Measurements from ENCODE around the gene PPARG. TPM values are rescaled to one million over a fixed set of nuclear protein-coding genes. Genes with fewer than 3 reads are reported as not detected.
"Not testable (repeated sequence)": the region's sequence is repeated elsewhere in the genome, so short reads cannot be mapped to it uniquely, and the experiment has no call there.

The PPARG gene
- total RNA-seq, 2 experiments from 2014 or later = 2.2 to 3.7 TPM

DNA sequence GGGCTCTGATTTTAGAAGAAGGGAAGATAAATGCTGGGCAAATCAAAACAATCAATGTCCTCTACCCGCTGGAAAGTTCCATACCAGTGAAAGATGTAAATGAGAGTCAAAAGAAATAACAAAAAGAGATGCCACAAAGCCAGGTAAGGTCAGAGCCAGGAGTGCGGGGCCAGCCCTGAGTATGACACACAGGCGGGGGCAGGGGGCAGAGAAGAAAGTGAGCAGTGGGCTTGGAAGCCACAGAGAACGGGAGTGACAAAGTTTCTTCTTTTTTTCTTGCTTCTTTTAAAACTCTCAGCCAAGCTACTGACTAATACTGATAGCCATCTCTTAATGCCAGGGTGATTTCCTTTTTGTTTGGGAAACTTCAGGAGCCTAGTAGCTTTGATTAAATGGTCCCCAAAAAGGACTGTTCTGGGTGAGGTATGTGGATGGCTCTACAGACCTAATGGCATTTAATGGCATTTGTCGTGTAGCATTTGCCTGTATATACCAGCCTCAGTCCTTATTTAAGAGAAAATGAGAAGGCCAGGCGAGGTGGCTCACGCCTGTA, 172.3 kb downstream of the PPARG start:
- POLR2A ChIA-PET = no interaction called here
- Mint-ChIP-seq H3K4me3 (no peak overlapping the region), H3K4me1 (peaks cover 18% of the 10 kb centered on the region), H3K27me3 (no peaks in the 10 kb centered on the region), H3K36me3 (ENCODE audit: low read depth) (no peaks in the 10 kb centered on the region), H3K9me3 (peaks cover 2% of the 10 kb centered on the region), H3K27ac (no peak overlapping the region)
- CTCF ChIA-PET = interaction anchor here (1.7 kb wide), 1 partner anchor 19 kb away, joined by 4 read pairs; no protein-coding TSS in a partner anchor
- DNase-seq = no peak

DNA sequence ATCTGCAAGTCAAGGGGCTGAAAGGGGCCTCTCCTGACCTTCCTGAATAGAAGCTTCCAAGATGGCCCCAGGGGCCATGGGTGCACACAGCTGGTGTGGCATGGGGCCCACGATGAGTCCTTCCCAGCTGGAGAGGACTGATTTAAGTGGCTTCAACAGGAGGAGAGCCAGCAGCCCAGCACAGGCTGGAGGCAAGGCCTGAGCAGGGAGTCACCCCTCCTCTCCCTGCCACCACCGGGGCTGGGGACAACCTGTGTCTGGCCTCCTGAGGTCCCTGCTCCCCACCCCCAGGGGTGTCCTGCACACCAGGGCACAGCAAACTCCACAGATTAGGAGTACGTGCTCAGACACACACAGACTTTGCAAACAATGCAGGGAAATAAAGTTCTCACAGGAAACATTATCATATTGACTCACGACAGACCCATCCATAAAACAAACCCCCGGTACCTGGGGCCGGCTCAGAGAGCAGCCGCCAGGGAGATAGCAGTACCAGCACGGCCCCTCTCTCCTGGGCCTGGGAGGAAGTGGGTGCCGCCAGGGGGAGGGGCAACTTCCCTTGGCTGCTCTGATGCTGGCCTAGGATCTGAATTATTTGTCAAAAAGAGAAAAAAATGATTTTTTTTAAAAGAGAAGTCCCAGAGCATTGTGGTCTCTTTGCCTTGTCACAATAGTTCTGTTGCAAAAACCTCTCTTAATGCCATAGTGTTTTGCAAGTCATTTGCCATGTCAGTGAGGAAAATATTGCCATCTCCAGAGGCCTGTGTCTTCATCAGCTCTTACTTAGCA, 173.5 kb downstream of the PPARG start:
- peaks cover 2% of the 10 kb centered on the region for H3K9me3 Mint-ChIP-seq
- no peak overlapping the region for H3K4me3 Mint-ChIP-seq
- H3K36me3 Mint-ChIP-seq (ENCODE audit: low read depth) = no peaks in the 10 kb centered on the region
- no peak for DNase-seq
- no peaks in the 10 kb centered on the region for H3K27me3 Mint-ChIP-seq
- peak overlapping the region; percentile 56 for H3K27ac Mint-ChIP-seq
- CTCF ChIA-PET = interaction anchor here (1.7 kb wide), 1 partner anchor 17 kb away, joined by 4 read pairs; no protein-coding TSS in a partner anchor
- peaks cover 17% of the 10 kb centered on the region for H3K4me1 Mint-ChIP-seq
- POLR2A ChIA-PET = interaction anchor here (1.0 kb wide), 1 partner anchor 17 kb away, joined by 3 read pairs; no protein-coding TSS in a partner anchor

DNA sequence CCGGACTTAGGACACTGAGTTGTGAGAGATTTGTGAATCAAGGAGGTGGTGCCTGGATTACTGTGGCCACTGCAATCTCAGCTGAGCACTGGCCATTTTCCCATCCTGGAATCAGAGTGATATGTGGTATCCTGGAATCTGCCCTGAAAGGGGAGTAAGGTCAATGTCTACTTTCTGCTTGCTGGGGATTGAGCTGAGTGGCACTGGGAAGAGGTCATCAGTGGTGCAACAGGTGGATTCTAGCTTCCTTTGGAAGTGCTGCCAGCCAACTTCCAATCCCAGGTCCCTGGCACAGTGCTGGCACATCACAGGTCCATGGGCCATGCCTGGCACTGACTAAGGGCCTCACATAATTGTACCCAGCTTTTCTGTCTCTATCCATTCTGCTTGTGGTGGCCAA, 174.8 kb downstream of the PPARG start:
- peaks cover 17% of the 10 kb centered on the region for H3K4me1 Mint-ChIP-seq
- no peak overlapping the region for H3K4me3 Mint-ChIP-seq
- ChIA-PET POLR2A (no interaction called here), CTCF (interaction anchor here (1.3 kb wide), 1 partner anchor 269 kb away, joined by 3 read pairs; no protein-coding TSS in a partner anchor)
- H3K27ac Mint-ChIP-seq = no peak overlapping the region
- no peak for DNase-seq
- H3K36me3 Mint-ChIP-seq (ENCODE audit: low read depth) = no peaks in the 10 kb centered on the region
- H3K9me3 Mint-ChIP-seq = peaks cover 2% of the 10 kb centered on the region
- H3K27me3 Mint-ChIP-seq = no peaks in the 10 kb centered on the region

DNA sequence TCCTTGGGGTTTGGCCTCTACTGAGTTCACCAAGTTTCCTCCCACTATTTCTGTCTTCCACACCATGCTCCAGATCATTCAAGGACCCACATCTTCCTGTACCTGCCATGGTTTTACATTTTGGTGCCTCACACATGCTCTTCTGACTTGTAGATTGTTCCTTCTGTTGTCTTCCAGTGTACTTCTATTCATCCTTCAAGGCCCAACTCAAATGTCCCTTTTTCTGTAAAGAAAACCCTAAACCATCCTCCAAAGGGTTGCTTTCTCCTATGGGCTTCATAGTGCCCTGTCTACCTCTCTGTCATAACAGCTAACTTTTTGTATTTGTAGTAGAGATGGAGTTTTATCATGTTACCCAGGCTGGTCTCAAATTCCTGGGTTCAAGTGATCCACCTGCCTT, 175.3 kb downstream of the PPARG start:
- H3K4me1 Mint-ChIP-seq = peaks cover 17% of the 10 kb centered on the region
- no peak overlapping the region for H3K4me3 Mint-ChIP-seq
- H3K27me3 Mint-ChIP-seq = no peaks in the 10 kb centered on the region
- no peak for DNase-seq
- no peaks in the 10 kb centered on the region for H3K36me3 Mint-ChIP-seq (ENCODE audit: low read depth)
- no peak overlapping the region for H3K27ac Mint-ChIP-seq
- H3K9me3 Mint-ChIP-seq = peaks cover under 1% of the 10 kb centered on the region
- CTCF ChIA-PET = interaction anchor here (1.3 kb wide), 1 partner anchor 270 kb away, joined by 3 read pairs; no protein-coding TSS in a partner anchor
- POLR2A ChIA-PET = no interaction called here

DNA sequence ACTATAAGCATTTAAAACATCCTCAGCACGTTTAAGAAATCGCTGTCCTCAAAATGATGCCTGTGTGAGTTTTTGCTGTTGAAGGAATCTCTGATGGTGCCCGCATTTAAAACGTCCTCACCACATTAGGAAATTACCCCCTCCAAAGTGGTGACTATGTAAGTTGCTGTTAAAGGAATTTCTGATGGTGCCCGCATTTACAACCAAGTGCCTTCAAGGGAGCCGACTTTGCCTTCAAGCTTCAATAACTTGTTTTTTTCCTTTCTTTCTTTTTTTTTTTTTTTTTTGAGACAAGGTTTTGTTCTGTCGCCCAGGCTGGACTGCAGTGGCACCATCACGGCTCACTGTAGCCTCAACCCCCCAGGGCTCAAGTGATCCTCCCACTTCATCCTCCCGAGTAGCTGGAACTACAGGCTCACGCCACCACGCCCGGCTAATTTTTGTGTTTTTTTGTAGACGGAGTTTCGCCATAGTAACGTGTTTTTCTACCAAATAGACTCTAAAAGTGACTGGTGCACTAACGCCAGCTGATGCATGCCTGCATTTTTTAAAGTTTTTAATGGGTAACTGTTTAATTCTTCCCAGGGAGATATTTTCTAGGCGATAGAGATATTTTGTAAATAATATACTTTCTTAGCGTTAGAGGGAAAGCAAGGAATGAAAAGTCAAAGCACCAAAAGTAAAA, 176.4 kb downstream of the PPARG start:
- H3K36me3 Mint-ChIP-seq (ENCODE audit: low read depth) = no peaks in the 10 kb centered on the region
- H3K27ac Mint-ChIP-seq = no peak overlapping the region
- H3K9me3 Mint-ChIP-seq = no peaks in the 10 kb centered on the region
- POLR2A ChIA-PET = no interaction called here
- CTCF ChIA-PET = no interaction called here
- H3K27me3 Mint-ChIP-seq = no peaks in the 10 kb centered on the region
- no peak overlapping the region for H3K4me3 Mint-ChIP-seq
- peaks cover 22% of the 10 kb centered on the region for H3K4me1 Mint-ChIP-seq
- DNase-seq = no peak

DNA sequence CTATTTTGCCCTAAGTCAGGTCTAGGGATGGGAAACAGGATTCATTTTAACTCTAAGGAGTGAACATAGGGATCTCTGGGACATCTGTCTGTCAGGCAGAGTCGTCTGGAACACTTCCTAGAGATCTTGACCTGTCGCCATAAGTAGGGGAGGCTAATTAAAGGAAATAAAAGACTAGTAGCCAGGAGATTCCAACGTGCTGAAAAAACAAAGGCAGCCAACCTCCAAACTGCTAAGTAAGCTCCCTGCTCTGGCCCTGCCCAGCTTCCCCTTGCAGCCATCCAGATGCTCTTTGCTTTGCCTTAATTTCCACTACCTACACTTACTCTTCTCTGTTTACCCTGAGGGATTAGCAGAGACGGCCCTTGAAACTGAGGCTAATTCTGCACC, 177.0 kb downstream of the PPARG start:
- no peaks in the 10 kb centered on the region for H3K27me3 Mint-ChIP-seq
- no peaks in the 10 kb centered on the region for H3K9me3 Mint-ChIP-seq
- H3K4me1 Mint-ChIP-seq = peaks cover 27% of the 10 kb centered on the region
- no peak overlapping the region for H3K4me3 Mint-ChIP-seq
- no peak overlapping the region for H3K27ac Mint-ChIP-seq
- no peak for DNase-seq
- H3K36me3 Mint-ChIP-seq (ENCODE audit: low read depth) = no peaks in the 10 kb centered on the region
- ChIA-PET CTCF (no interaction called here), POLR2A (no interaction called here)

DNA sequence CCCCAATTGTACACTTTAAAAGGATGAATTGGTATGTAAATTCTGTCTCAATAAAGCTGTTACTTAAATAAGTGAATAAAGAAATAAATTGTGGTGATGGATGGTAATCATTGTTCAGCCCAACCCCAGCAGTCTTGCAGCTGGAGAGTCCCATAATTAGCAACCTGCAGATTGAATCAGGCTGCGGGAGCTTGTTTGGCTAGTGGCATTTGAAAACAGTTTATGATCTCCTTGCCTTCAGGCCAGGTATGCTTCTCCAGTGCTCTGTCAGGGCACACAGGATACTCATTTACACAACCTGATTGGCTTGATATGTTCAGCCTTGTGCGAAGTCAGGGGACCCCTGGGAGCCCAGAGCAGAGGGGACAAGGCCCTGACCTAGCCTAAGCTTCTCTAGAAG, 178.9 kb downstream of the PPARG start:
- Mint-ChIP-seq H3K4me1 (peaks cover 37% of the 10 kb centered on the region), H3K9me3 (no peaks in the 10 kb centered on the region), H3K27ac (no peak overlapping the region), H3K4me3 (no peak overlapping the region), H3K27me3 (no peaks in the 10 kb centered on the region), H3K36me3 (ENCODE audit: low read depth) (no peaks in the 10 kb centered on the region)
- DNase-seq = no peak
- POLR2A ChIA-PET = no interaction called here
- CTCF ChIA-PET = no interaction called here

DNA sequence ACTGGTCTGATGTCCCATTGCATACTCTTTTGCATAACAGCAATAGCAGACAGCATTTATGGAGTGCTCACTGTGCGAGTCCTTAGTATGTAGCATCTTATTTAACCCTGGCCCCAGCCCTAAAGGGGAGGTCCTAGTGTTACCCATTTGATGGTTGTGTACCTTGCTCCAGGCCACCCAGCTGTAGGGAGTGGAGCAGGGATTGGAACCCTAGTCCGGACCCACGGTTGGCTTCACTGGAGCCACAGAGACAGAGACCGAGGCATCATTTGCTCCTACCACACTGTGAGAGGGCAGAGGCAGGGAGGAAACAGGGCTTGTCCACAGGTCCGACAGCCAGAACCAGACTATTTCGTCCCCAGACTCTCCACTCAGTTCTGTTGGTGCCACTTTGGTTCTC, 179.4 kb downstream of the PPARG start:
- Mint-ChIP-seq H3K27ac (no peak overlapping the region), H3K36me3 (ENCODE audit: low read depth) (no peaks in the 10 kb centered on the region), H3K4me3 (no peak overlapping the region), H3K9me3 (no peaks in the 10 kb centered on the region), H3K27me3 (no peaks in the 10 kb centered on the region), H3K4me1 (peaks cover 39% of the 10 kb centered on the region)
- DNase-seq = no peak
- POLR2A ChIA-PET = no interaction called here
- CTCF ChIA-PET = interaction anchor here (1.3 to 3.4 kb wide), 2 partner anchors 12 to 15 kb away, joined by 3 to 15 read pairs; no protein-coding TSS in a partner anchor

DNA sequence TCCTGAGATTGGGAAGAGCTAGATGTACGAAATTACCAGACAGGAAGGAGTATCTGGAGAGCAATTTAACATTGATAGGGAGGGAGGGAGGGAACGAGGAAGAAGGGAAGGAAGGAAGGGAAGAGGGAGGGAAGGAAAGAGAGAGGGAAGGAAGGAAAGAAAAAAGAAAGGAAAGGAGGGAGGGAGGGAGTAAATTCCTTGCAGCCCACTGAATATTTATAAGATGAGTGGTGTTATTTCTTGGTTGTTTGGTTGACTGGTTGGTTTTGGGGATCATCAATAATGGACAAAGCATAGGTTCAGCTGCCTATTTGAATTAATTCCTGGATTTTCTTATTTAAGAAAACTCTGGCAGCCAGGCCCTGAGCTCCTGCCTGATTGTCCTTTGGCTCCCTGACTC, 179.9 kb downstream of the PPARG start:
- Mint-ChIP-seq H3K4me1 (peaks cover 44% of the 10 kb centered on the region), H3K9me3 (no peaks in the 10 kb centered on the region), H3K27ac (no peak overlapping the region), H3K4me3 (no peak overlapping the region), H3K36me3 (ENCODE audit: low read depth) (no peaks in the 10 kb centered on the region), H3K27me3 (no peaks in the 10 kb centered on the region)
- no peak for DNase-seq
- CTCF ChIA-PET = interaction anchor here (1.3 to 3.4 kb wide), 2 partner anchors 11 to 15 kb away, joined by 3 to 15 read pairs; no protein-coding TSS in a partner anchor
- POLR2A ChIA-PET = no interaction called here

DNA sequence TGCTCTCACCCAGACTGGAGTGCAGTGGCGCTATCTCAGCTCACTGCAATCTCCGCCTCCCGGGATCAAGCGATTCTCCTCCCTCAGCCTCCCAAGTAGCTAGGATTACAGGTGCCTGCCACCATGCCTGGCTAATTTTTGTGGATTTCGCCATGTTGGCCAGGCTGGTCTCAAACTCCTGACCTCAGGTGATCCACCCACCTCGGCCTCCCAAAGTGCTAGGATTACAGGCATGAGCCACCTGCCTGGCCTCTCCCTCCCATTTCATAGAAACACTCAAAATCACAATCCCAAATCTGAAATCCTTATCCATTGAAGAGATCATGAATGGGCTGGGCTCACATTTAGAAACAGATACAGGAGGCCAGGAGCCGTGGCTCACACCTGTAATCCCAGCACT, 180.4 kb downstream of the PPARG start:
- H3K9me3 Mint-ChIP-seq; H3K36me3 Mint-ChIP-seq (ENCODE audit: low read depth); H3K27ac Mint-ChIP-seq; POLR2A ChIA-PET; DNase-seq; H3K4me3 Mint-ChIP-seq; H3K27me3 Mint-ChIP-seq: not testable (repeated sequence)
- peaks cover 43% of the 10 kb centered on the region for H3K4me1 Mint-ChIP-seq
- CTCF ChIA-PET = interaction anchor here (1.3 to 3.4 kb wide), 3 partner anchors 11 to 333 kb away, joined by 3 to 15 read pairs (median 11); no protein-coding TSS in a partner anchor

DNA sequence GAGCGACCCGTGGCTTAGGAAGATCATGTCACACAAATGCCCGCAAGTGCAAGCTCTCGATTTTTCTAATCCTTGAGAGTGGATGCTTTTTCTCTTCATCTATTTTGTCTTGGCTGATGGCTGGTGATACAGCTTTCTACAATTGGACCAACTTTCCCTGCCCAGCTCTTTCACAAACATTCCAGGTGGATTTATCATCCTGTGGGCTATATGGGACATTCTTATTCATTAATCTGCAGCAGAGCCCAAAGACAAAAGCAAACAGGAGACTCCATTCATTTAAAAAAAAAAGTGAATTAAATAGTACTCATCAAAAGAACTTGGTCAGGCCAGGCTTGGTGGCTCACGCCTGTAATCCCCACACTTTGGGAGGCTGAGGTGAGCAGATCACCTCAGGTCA, 181.2 kb downstream of the PPARG start:
- Mint-ChIP-seq H3K27ac (peak overlapping the region; percentile 35), H3K27me3 (no peaks in the 10 kb centered on the region), H3K9me3 (no peaks in the 10 kb centered on the region), H3K36me3 (ENCODE audit: low read depth) (no peaks in the 10 kb centered on the region), H3K4me1 (peaks cover 43% of the 10 kb centered on the region), H3K4me3 (no peak overlapping the region)
- CTCF ChIA-PET = interaction anchor here (1.8 to 3.4 kb wide), 3 partner anchors 10 to 334 kb away, joined by 9 to 15 read pairs (median 11); partner anchors contain the start of gene TSEN2
- DNase-seq = no peak
- POLR2A ChIA-PET = no interaction called here

DNA sequence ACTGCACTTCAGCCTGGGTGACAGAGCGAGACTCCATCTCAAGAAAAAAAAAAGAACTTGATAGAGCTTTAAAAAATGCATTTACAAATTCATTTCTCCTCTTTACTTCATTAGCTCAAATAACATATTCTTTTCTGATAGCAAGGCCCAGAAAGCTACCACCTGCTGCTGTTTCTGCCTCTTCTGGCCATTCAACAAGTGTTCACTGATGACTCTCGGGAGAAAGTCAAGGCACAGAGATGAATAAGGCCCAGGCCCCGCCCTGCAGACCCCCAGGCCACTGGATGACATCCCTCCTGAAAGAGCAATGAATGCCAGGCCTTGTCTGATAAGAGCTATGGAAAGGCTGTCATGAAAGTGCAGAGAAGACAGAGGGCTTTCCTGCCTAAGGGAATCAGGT, 181.8 kb downstream of the PPARG start:
- H3K36me3 Mint-ChIP-seq (ENCODE audit: low read depth) = no peaks in the 10 kb centered on the region
- H3K9me3 Mint-ChIP-seq = no peaks in the 10 kb centered on the region
- H3K4me3 Mint-ChIP-seq = no peak overlapping the region
- no peak for DNase-seq
- H3K27me3 Mint-ChIP-seq = no peaks in the 10 kb centered on the region
- peak overlapping the region; percentile 69 for H3K27ac Mint-ChIP-seq
- CTCF ChIA-PET = interaction anchor here (1.2 to 3.4 kb wide), 4 partner anchors 9 to 335 kb away, joined by 5 to 15 read pairs (median 10); partner anchors contain the start of gene TSEN2
- H3K4me1 Mint-ChIP-seq = peaks cover 43% of the 10 kb centered on the region
- POLR2A ChIA-PET = interaction anchor here (0.9 to 1.0 kb wide), 2 partner anchors 76 to 134 kb away, joined by 3 to 4 read pairs; no protein-coding TSS in a partner anchor

DNA sequence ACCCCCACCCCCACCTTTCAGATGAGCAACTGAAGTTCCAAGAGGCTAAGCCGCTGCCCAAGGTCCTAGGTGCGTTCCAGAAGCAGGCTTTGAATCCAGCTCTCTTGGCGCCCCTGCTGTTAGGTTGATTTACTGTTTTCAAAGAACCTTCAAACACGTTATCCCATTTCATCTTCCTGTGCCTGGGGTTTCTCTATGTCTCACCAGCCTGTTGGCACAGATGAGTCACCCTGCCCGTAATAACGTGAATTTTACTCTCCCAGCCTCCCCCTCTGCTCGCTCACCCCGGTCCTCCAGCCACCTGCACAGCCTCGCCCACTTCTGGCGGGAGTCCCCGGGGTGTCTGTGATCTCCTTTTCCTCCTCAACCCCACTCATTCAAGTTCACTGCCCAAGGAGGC, 182.4 kb downstream of the PPARG start:
- Mint-ChIP-seq H3K4me1 (peaks cover 45% of the 10 kb centered on the region), H3K4me3 (peak overlapping the region; percentile 8), H3K36me3 (ENCODE audit: low read depth) (no peaks in the 10 kb centered on the region), H3K27ac (peak overlapping the region; percentile 69), H3K9me3 (no peaks in the 10 kb centered on the region), H3K27me3 (no peaks in the 10 kb centered on the region)
- POLR2A ChIA-PET = interaction anchor here (0.8 to 1.0 kb wide), 3 partner anchors 14 to 135 kb away, joined by 3 to 4 read pairs (median 3); partner anchors contain the start of gene TSEN2
- CTCF ChIA-PET = interaction anchor here (1.2 to 3.4 kb wide), 4 partner anchors 9 to 335 kb away, joined by 5 to 15 read pairs (median 10); partner anchors contain the start of gene TSEN2
- peak; percentile 64 for DNase-seq
